ENCODE results near the gene GALNT10.
"Not testable (repeated sequence)": the region's sequence is repeated elsewhere in the genome, so short reads cannot be mapped to it uniquely, and the experiment has no call there.

DNA sequence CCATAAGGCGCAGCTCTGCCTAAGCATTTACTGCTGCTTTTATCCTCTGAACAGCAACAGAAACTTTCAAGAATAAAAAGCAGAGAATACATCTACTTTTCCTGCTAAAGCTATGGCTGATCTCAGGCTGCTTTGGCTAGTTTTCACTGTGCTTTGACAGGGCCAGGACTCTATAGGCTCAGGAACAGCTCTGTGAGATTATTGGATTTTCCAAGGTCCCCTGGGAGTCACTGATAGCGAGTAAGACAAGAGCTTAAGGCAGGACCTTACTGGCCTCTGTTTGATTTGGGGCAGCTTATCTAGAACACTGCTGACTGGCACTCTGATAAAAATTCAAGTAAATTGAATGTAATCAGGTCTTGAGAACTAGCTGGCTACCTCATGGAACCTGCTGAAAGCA lies 40.1 kb upstream of the GALNT10 start:
- TF ChIP-seq POLR2AphosphoS5 (IDR thresholded peaks at IDR 0.05; ENCODE audit: control insufficient read depth, insufficient read depth, low read depth, low read length); DNMT1 (IDR thresholded peaks at IDR 0.05); CEBPB (tag; IDR thresholded peaks at IDR 0.05): not testable (repeated sequence)

Data from K562 (cell line).